HepG2 (cell line): ENCODE measurements around the gene NAP1L4. TPM values are rescaled to one million over a fixed set of nuclear protein-coding genes. Genes with fewer than 3 reads are reported as not detected.

Source experiments
- ATF5 ChIP-seq: sonication (generic); formaldehyde crosslinking; IDR thresholded peaks from 2 replicates; pipeline ENCODE4 v1.4.0; 2020; ENCODE audit warnings: mild to moderate bottlenecking, low read depth, missing genetic modification reagents
- ATF7-NPFF ChIP-seq: sonication (generic); formaldehyde crosslinking; IDR thresholded peaks from 2 replicates; pipeline ENCODE4 v1.8.1; 2023; ENCODE audit warnings: mild to moderate bottlenecking, low read depth, missing genetic modification reagents, moderate library complexity
- DMAP1 ChIP-seq: IDR thresholded peaks from 2 replicates; pipeline ENCODE4 v1.6.1; 2016
- ETV6 ChIP-seq: sonication (generic); formaldehyde crosslinking; conservative IDR thresholded peaks from 2 replicates; pipeline ENCODE4 v1.4.0; 2020; ENCODE audit warnings: missing genetic modification reagents
- GATAD2A ChIP-seq: IDR thresholded peaks from 2 replicates; pipeline ENCODE4 v1.6.1; 2016
- HDAC1 ChIP-seq: sonication (generic); formaldehyde crosslinking; IDR thresholded peaks from 2 replicates; pipeline ENCODE4 v1.5.1; 2020; ENCODE audit warnings: mild to moderate bottlenecking, missing genetic modification reagents
- JUND ChIP-seq: sonication (generic); formaldehyde crosslinking; IDR thresholded peaks from 2 replicates; pipeline ENCODE4 v1.8.0; 2022; ENCODE audit warnings: mild to moderate bottlenecking, missing genetic modification reagents
- NFE2 ChIP-seq: sonication (generic); formaldehyde crosslinking; IDR thresholded peaks from 2 replicates; pipeline ENCODE4 v1.4.0; 2020; ENCODE audit warnings: missing genetic modification reagents
- NFRKB ChIP-seq: fragments of 450-650 bp; IDR thresholded peaks from 2 replicates; pipeline ENCODE4 v1.6.1; 2017
- RFXAP ChIP-seq: sonication (generic); formaldehyde crosslinking; IDR thresholded peaks from 2 replicates; pipeline ENCODE4 v1.4.0; 2020; ENCODE audit warnings: missing genetic modification reagents, borderline replicate concordance
- SUZ12 ChIP-seq: fragments of 150-350 bp; IDR thresholded peaks from 2 replicates; pipeline ENCODE4 v1.6.1; 2014; ENCODE audit warnings: low read depth, low read length
- TCF12 ChIP-seq, 2 experiments: fragments of 450-650 bp in 1 of 2; sonication (generic) in 1 of 2; formaldehyde crosslinking in 1 of 2; IDR thresholded peaks; 2 replicates each; pipeline versions ENCODE4 v1.6.1 to v1.8.0; 2017 to 2022; ENCODE audit warnings: antibody characterized with exemption in 1 of 2, mild to moderate bottlenecking in 1 of 2, missing genetic modification reagents in 1 of 2, moderate library complexity in 1 of 2
- ZBTB20 ChIP-seq: sonication (generic); formaldehyde crosslinking; IDR thresholded peaks from 2 replicates; pipeline ENCODE4 v1.8.1; 2023; ENCODE audit warnings: missing genetic modification reagents, low read depth, mild to moderate bottlenecking, borderline replicate concordance
- ZFP37 ChIP-seq: sonication (generic); formaldehyde crosslinking; IDR thresholded peaks from 2 replicates; pipeline ENCODE4 v1.4.0; 2020; ENCODE audit warnings: missing genetic modification reagents, borderline replicate concordance
- ZNF296 ChIP-seq: sonication (generic); formaldehyde crosslinking; conservative IDR thresholded peaks from 2 replicates; pipeline ENCODE4 v1.5.0; 2020; ENCODE audit warnings: mild to moderate bottlenecking, missing genetic modification reagents
- ZNF800 ChIP-seq: sonication (generic); formaldehyde crosslinking; IDR thresholded peaks from 2 replicates; pipeline ENCODE4 v1.4.0; 2020; ENCODE audit warnings: missing genetic modification reagents
- polyA plus RNA-seq, 8 experiments: library from polyadenylated mRNA; depleted of rRNA in 3 of 8; stranded (reverse) in 7 of 8; unstranded in 1 of 8; fragments of >200 nt; fragmentation: Illumina TruSeq in 4 of 8; extraction: Trizol in 4 of 8; gene quantifications; 2 replicates each; pipeline versions ENCODE4 v1.2.1 to v1.2.3, GENCODE V29; 2011 to 2016; ENCODE audit warnings: low read depth in 4 of 8, missing spikeins in 1 of 8, mixed read lengths in 1 of 8; ENCODE audit not compliant: insufficient read depth in 1 of 8
- total RNA-seq, 5 experiments: library from RNA; depleted of rRNA; stranded (reverse); fragments of >200 nt; fragmentation: Illumina TruSeq; extraction: Trizol; gene quantifications; 2 replicates each; pipeline ENCODE4 v1.2.3, GENCODE V29; 2016; ENCODE audit warnings: low read depth in 1 of 5
- TF ChIP-seq, protein P1 (sequence below): sonication (generic); formaldehyde crosslinking; IDR thresholded peaks from 2 replicates; pipeline ENCODE4 v1.4.0; 2020; ENCODE audit warnings: missing genetic modification reagents
- TF ChIP-seq, protein P2 (sequence below): sonication (generic); formaldehyde crosslinking; IDR thresholded peaks from 2 replicates; pipeline ENCODE4 v1.4.0; 2020; ENCODE audit warnings: missing genetic modification reagents

Gene NAP1L4
- total and polyA plus RNA-seq, 2 of the 13 experiments (the other 11 are each of a cell fraction or from before 2014, with no cell fraction given), result 64.0 to 186 TPM

DNA sequence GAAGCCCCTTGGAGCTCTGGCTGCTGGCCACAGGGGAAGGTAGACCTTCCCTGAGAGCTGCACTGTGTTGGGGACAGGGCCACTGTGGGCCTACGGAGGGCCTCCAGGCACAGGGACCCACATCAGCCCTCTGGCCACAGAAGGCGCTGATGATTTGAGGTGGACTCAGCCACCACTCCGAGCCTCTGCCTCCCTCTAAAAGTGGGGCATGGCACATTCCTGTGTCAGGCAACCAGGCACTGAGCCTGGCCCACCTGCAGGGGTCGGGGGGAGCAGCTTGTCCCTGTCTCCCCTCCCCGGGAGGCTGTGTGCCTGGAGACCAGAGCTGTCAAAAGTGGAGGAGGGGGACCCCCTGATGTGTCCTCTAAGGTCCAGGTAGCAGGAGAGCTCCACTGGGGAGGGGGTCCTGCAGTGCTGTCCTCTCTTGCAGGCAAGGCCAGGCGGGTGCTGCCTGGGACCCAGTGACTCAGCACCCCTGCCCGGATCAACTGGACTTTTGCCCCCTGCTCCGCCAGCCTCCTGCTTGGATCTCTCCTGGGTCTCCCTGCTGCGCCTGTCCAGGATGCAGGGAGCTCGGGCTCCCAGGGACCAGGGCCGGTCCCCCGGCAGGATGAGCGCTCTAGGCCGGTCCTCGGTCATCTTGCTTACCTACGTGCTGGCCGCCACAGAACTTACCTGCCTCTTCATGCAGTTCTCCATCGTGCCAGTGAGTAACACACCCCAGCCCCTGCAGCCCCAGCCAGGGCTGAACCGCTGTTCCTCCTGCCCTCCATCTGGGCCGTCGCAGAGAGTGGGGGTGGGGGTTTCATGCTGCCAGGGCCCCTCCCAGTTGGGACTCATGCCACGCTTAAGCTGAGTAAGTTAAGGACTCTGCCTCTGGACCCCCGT lies 89.1 kb downstream of the NAP1L4 start (continued):
- TF ChIP-seq, protein P1, sequence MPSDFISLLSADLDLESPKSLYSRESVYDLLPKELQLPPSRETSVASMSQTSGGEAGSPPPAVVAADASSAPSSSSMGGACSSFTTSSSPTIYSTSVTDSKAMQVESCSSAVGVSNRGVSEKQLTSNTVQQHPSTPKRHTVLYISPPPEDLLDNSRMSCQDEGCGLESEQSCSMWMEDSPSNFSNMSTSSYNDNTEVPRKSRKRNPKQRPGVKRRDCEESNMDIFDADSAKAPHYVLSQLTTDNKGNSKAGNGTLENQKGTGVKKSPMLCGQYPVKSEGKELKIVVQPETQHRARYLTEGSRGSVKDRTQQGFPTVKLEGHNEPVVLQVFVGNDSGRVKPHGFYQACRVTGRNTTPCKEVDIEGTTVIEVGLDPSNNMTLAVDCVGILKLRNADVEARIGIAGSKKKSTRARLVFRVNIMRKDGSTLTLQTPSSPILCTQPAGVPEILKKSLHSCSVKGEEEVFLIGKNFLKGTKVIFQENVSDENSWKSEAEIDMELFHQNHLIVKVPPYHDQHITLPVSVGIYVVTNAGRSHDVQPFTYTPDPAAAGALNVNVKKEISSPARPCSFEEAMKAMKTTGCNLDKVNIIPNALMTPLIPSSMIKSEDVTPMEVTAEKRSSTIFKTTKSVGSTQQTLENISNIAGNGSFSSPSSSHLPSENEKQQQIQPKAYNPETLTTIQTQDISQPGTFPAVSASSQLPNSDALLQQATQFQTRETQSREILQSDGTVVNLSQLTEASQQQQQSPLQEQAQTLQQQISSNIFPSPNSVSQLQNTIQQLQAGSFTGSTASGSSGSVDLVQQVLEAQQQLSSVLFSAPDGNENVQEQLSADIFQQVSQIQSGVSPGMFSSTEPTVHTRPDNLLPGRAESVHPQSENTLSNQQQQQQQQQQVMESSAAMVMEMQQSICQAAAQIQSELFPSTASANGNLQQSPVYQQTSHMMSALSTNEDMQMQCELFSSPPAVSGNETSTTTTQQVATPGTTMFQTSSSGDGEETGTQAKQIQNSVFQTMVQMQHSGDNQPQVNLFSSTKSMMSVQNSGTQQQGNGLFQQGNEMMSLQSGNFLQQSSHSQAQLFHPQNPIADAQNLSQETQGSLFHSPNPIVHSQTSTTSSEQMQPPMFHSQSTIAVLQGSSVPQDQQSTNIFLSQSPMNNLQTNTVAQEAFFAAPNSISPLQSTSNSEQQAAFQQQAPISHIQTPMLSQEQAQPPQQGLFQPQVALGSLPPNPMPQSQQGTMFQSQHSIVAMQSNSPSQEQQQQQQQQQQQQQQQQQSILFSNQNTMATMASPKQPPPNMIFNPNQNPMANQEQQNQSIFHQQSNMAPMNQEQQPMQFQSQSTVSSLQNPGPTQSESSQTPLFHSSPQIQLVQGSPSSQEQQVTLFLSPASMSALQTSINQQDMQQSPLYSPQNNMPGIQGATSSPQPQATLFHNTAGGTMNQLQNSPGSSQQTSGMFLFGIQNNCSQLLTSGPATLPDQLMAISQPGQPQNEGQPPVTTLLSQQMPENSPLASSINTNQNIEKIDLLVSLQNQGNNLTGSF, result no peak
- TF ChIP-seq ATF5 (CRISPR knock-in tag), result no peak
- no peak for TF ChIP-seq ZBTB20
- TF ChIP-seq ATF7-NPFF, result no peak
- TF ChIP-seq RFXAP (CRISPR knock-in tag), result 0 out of 2 replicates have a peak, but pooled peaks have one; percentile 16
- TF ChIP-seq DMAP1 (CRISPR knock-in tag), result peak; percentile 45; the same call in 1 of the 2 replicates
- TF ChIP-seq, protein P2, sequence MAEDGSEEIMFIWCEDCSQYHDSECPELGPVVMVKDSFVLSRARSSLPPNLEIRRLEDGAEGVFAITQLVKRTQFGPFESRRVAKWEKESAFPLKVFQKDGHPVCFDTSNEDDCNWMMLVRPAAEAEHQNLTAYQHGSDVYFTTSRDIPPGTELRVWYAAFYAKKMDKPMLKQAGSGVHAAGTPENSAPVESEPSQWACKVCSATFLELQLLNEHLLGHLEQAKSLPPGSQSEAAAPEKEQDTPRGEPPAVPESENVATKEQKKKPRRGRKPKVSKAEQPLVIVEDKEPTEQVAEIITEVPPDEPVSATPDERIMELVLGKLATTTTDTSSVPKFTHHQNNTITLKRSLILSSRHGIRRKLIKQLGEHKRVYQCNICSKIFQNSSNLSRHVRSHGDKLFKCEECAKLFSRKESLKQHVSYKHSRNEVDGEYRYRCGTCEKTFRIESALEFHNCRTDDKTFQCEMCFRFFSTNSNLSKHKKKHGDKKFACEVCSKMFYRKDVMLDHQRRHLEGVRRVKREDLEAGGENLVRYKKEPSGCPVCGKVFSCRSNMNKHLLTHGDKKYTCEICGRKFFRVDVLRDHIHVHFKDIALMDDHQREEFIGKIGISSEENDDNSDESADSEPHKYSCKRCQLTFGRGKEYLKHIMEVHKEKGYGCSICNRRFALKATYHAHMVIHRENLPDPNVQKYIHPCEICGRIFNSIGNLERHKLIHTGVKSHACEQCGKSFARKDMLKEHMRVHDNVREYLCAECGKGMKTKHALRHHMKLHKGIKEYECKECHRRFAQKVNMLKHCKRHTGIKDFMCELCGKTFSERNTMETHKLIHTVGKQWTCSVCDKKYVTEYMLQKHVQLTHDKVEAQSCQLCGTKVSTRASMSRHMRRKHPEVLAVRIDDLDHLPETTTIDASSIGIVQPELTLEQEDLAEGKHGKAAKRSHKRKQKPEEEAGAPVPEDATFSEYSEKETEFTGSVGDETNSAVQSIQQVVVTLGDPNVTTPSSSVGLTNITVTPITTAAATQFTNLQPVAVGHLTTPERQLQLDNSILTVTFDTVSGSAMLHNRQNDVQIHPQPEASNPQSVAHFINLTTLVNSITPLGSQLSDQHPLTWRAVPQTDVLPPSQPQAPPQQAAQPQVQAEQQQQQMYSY (CRISPR knock-in tag), result no peak
- peak; percentile 77 for TF ChIP-seq JUND (CRISPR knock-in tag)
- TF ChIP-seq HDAC1, result no peak; the same call in 1 of the 2 replicates
- no peak for TF ChIP-seq TCF12 (IDR thresholded peaks at IDR 0.05)
- no peak for TF ChIP-seq TCF12 (CRISPR knock-in tag; IDR thresholded peaks at IDR 0.05)
- TF ChIP-seq NFE2 (CRISPR knock-in tag), result peak; percentile 93
- TF ChIP-seq ZFP37, result no peak
- peak; percentile 46 for TF ChIP-seq GATAD2A (CRISPR knock-in tag)
- no peak for TF ChIP-seq ETV6 (CRISPR knock-in tag)
- TF ChIP-seq NFRKB, result no peak
- no peak for TF ChIP-seq SUZ12
- peak; percentile 69; the same call in 1 of the 2 replicates for TF ChIP-seq ZNF296 (CRISPR knock-in tag)
- no peak for TF ChIP-seq ZNF800 (CRISPR knock-in tag)
